Transverse colon (tissue), 4 donors: Measurements from ENCODE around the gene FSTL3. TPM values are rescaled to one million over a fixed set of nuclear protein-coding genes. Genes with fewer than 3 reads are reported as not detected.
"Not testable (repeated sequence)": the region's sequence is repeated elsewhere in the genome, so short reads cannot be mapped to it uniquely, and the experiment has no call there.

Source experiments
- DNase-seq: peaks from one replicate; pipeline ENCODE4 v3.0.0-alpha.2; 2019
- H3K27ac ChIP-seq, 4 donors: fragments of 200-600 bp; sonication (generic); 2 replicates each; pipeline ENCODE4 v1.5.1; 2016 to 2018; ENCODE audit warnings: inconsistent platforms in 4 of 4
- H3K27me3 ChIP-seq: fragments of 200-600 bp; sonication (generic); 2 replicates; pipeline ENCODE4 v1.5.1; 2017; ENCODE audit warnings: inconsistent platforms
- H3K36me3 ChIP-seq, 4 donors: fragments of 200-600 bp; sonication (generic); 2 replicates each; pipeline ENCODE4 v1.5.1; 2017 to 2019; ENCODE audit warnings: inconsistent platforms in 4 of 4
- H3K4me1 ChIP-seq, 4 donors: fragments of 200-600 bp; sonication (generic); 2 replicates each; pipeline ENCODE4 v1.5.1; 2017 to 2020; ENCODE audit warnings: inconsistent platforms in 4 of 4
- H3K4me3 ChIP-seq, 4 donors: fragments of 200-600 bp; sonication (generic); 1 replicate in 1 of 4; 2 replicates in 3 of 4; pipeline versions ENCODE4 v1.5.1 to v1.6.1; 2017 to 2019; ENCODE audit warnings: inconsistent platforms in 4 of 4
- H3K9me3 ChIP-seq, 2 donors: fragments of 200-600 bp; sonication (generic); 2 replicates each; pipeline ENCODE4 v1.5.1; 2017 to 2019; ENCODE audit warnings: inconsistent platforms in 2 of 2
- EP300 ChIP-seq: sonication (generic); formaldehyde crosslinking; IDR thresholded peaks from one replicate; pipeline ENCODE4 v1.6.1; 2017; ENCODE audit warnings: antibody characterized with exemption, low read depth
- POLR2A ChIP-seq: fragments of 450-650 bp; IDR thresholded peaks from one replicate; pipeline ENCODE4 v1.6.1; 2016; ENCODE audit warnings: antibody characterized with exemption, mild to moderate bottlenecking, moderate library complexity
- POLR2AphosphoS5 ChIP-seq, 3 donors: sonication (generic); formaldehyde crosslinking; IDR thresholded peaks; one replicate each; pipeline ENCODE4 v1.6.1; 2016; ENCODE audit warnings: antibody characterized with exemption in 3 of 3
- WGBS, 2 donors: methylation state at CpG; one replicate each; pipeline ENCODE4 v1.1.5; 2018; ENCODE audit warnings: low coverage in 1 of 2; 5-methylcytosine and 5-hydroxymethylcytosine counted together
- in situ Hi-C, 4 donors: fragments of 200-750 bp; cut with MboI; loops; one replicate each; pipeline versions ENCODE4 v1.15.0 to v1.15.1; 2017; ENCODE audit warnings: low sequenced_read_pairs in 3 of 4, low pct_ligation_motif_present in 1 of 4, low pct_unique_long_range_greater_than_20kb in 1 of 4
- intact Hi-C: fragments of 100-400 bp; cut with DNase I; formaldehyde crosslinking; loops from one replicate; pipeline ENCODE4 v1.15.1; 2023; ENCODE audit warnings: low total_unique reads
- total RNA-seq, 4 donors: library from RNA; depleted of rRNA; stranded (reverse); fragments of >200 nt; gene quantifications; one replicate each; pipeline ENCODE4 v1.1.0, GENCODE V29; 2016
- TF ChIP-seq, protein P1 (sequence below), 5 experiments: fragments of 200-600 bp in 3 of 5; fragments of 450-650 bp in 2 of 5; sonication (generic) in 3 of 5; IDR thresholded peaks; 1 replicate in 2 of 5; 2 replicates in 3 of 5; pipeline ENCODE4 v1.5.1; 2016 to 2017; ENCODE audit warnings: antibody characterized with exemption in 5 of 5, inconsistent platforms in 3 of 5, mild to moderate bottlenecking in 2 of 5, moderate library complexity in 1 of 5

Gene FSTL3
- total RNA-seq, 4 donors from 2014 or later, result 14.1 to 37.9 (median 31.2) TPM

DNA sequence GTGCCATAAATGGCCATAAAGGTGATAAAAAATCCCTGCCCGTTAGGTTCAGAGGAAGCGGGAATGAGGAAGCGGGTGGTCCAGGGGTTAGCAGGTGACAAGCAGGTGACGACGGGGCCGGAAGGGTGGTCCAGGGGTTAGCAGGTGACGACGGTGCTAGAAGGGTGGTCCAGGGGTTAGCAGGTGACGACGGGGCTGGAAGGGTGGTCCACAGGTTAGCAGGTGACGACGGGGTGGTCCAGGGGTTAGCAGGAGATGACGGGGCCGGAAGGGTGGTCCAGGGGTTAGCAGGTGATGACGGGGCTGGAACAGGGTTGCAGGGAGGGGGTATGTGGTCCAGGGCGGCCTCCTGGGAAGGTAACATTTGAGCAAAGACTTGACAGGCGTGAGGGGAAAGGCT is 12.8 kb downstream of the FSTL3 start:
- DNase-seq, result no peak
- no peak for TF ChIP-seq EP300
- no peak for TF ChIP-seq POLR2A
- TF ChIP-seq, protein P1, sequence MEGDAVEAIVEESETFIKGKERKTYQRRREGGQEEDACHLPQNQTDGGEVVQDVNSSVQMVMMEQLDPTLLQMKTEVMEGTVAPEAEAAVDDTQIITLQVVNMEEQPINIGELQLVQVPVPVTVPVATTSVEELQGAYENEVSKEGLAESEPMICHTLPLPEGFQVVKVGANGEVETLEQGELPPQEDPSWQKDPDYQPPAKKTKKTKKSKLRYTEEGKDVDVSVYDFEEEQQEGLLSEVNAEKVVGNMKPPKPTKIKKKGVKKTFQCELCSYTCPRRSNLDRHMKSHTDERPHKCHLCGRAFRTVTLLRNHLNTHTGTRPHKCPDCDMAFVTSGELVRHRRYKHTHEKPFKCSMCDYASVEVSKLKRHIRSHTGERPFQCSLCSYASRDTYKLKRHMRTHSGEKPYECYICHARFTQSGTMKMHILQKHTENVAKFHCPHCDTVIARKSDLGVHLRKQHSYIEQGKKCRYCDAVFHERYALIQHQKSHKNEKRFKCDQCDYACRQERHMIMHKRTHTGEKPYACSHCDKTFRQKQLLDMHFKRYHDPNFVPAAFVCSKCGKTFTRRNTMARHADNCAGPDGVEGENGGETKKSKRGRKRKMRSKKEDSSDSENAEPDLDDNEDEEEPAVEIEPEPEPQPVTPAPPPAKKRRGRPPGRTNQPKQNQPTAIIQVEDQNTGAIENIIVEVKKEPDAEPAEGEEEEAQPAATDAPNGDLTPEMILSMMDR (IDR thresholded peaks at IDR 0.05), result no peak
- no peak for TF ChIP-seq POLR2AphosphoS5 (IDR thresholded peaks at IDR 0.05)
- no peaks in the 10 kb centered on the region for H3K9me3 ChIP-seq
- no peak overlapping the region for H3K4me3 ChIP-seq
- no peak overlapping the region for H3K27ac ChIP-seq
- intact Hi-C loops, result no loop called here
- no peaks in the 10 kb centered on the region for H3K36me3 ChIP-seq
- WGBS, 2 donors, result 66 to 68% methylated on average over 9 to 17 of the region's 17 CpGs
- in situ Hi-C loops, result no loop called here
- H3K27me3 ChIP-seq, result no peaks in the 10 kb centered on the region
- H3K4me1 ChIP-seq, result no peaks in the 10 kb centered on the region

- WGBS, 2 donors, result 71 to 76% methylated on average over 5 to 18 of the region's 18 CpGs
- H3K36me3 ChIP-seq, result no peaks in the 10 kb centered on the region
- in situ Hi-C loops, result no loop called here
- no peaks in the 10 kb centered on the region for H3K4me1 ChIP-seq
- no peak overlapping the region for H3K27ac ChIP-seq
- no peak for DNase-seq
- H3K9me3 ChIP-seq, result no peaks in the 10 kb centered on the region
- intact Hi-C loops, result no loop called here
- H3K4me3 ChIP-seq, result no peak overlapping the region
- no peak for TF ChIP-seq EP300
- TF ChIP-seq POLR2A, result no peak
- no peak for TF ChIP-seq POLR2AphosphoS5 (IDR thresholded peaks at IDR 0.05)
- TF ChIP-seq, protein P1 (IDR thresholded peaks at IDR 0.05), result no peak
- peaks cover 8% of the 10 kb centered on the region for H3K27me3 ChIP-seq
Measured at GRCh38 chr19:690203-690602, 14.0 kb downstream of the FSTL3 start.

GRCh38 chr19:694481-695351 is 18.5 kb downstream of the FSTL3 start:
- H3K9me3 ChIP-seq, result no peaks in the 10 kb centered on the region
- no peak for DNase-seq
- H3K4me1 ChIP-seq, result no peaks in the 10 kb centered on the region
- H3K27ac ChIP-seq, result no peak overlapping the region
- TF ChIP-seq POLR2A (no peak), POLR2AphosphoS5 (IDR thresholded peaks at IDR 0.05) (no peak), EP300 (no peak)
- TF ChIP-seq, protein P1 (IDR thresholded peaks at IDR 0.05), result no peak
- in situ Hi-C loops (no loop called here), intact Hi-C loops (no loop called here)
- WGBS, 2 donors, result 42 to 64% methylated on average over 7 to 40 of the region's 41 CpGs
- no peak overlapping the region for H3K4me3 ChIP-seq
- no peaks in the 10 kb centered on the region for H3K36me3 ChIP-seq
- H3K27me3 ChIP-seq, result peaks cover 23% of the 10 kb centered on the region

DNA sequence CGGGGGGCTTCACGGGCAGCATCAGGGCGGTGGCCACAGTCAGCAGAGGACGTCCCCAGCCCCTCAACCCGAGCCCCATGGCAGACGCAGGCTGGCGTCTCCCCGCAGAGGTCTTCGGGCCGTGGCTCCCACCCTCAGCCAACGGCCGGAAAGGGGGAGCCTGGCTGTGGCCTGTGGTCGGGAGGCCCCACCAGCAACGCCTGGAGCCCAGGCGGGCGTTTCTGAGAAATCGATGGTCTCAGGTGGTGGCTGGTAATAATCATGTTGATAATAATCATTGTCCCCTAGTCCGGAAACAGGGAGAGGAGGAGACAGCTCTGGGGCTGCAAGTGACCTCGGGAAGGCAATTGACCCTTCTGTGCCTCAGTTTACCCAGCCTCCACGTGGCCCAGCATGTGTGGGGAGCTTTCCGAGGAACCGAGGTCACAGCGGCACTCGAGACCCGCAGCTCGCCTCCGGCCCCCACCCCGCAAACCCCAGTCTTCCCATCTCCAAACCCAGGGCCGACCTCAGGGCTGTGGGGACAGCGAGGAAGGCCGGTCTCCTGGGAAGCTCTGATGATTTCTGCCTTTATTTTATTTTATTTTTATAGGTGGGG is 19.3 kb downstream of the FSTL3 start, which contains the start of gene PRSS57:
TSS of gene PRSS57 (minus strand) at position 101 of the 598 bp plus-strand sequence. CDS start at position 79, 22 bp downstream.
- no peak within 1 kb of the TSS for H3K27ac ChIP-seq
- intact Hi-C loops (no loop called here), in situ Hi-C loops (no loop called here)
- DNase-seq, result no peak
- TF ChIP-seq, protein P1 (IDR thresholded peaks at IDR 0.05), result no peak
- TF ChIP-seq POLR2A (no peak), EP300 (no peak), POLR2AphosphoS5 (IDR thresholded peaks at IDR 0.05) (no peak)
- no peak within 1 kb of the TSS for H3K4me3 ChIP-seq
- WGBS, 2 donors, result 51 to 61% methylated on average over 7 to 31 of the region's 31 CpGs
- no peaks in the 10 kb centered on the region for H3K9me3 ChIP-seq
- no peaks in the 10 kb centered on the region for H3K4me1 ChIP-seq
- peaks cover 23% of the 10 kb centered on the region for H3K27me3 ChIP-seq
- no peaks in the 10 kb centered on the region for H3K36me3 ChIP-seq

DNA sequence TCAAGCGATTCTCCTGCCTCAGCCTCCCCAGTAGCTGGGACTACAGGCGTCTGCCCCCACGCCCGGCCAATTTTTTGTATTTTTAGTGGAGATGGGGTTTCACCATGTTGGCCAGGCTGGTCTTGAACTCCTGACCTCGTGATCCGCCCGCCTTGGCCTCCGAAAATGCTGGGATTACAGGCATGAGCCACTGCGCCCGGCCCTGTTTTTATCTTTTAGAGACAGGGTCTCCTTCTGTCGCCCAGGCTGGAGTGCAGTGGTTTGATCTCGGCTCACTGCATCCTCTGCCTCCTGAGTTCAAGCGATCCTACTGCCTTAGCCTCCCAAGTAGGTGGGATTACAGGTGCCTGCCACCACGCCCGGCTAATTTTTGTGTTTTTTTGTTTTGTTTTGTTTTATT is 22.3 kb downstream of the FSTL3 start:
- H3K9me3 ChIP-seq, in situ Hi-C loops: not testable (repeated sequence)
- H3K27me3 ChIP-seq, result peaks cover 35% of the 10 kb centered on the region

DNA sequence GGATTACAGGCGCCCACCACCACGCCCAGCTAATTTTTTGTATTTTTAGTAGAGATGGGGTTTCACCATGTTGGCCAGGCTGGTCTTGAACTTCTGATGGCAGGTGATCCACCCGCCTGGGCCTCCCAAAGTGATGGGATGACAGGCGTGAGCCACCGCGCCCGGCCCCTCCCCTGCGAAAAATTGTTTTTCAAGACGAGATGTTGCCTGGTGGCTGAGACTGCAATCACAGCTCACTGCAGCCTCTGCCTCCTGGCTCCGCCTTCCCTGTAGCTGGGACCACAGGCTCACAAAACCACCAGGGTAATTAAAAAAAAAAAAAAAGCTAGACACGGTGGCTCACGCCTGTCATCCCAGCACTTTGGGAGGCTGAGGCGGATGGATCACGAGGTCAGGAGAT is 23.7 kb downstream of the FSTL3 start:
- H3K4me3 ChIP-seq, in situ Hi-C loops, DNase-seq, intact Hi-C loops, H3K4me1 ChIP-seq, H3K9me3 ChIP-seq, H3K27ac ChIP-seq, H3K36me3 ChIP-seq: not testable (repeated sequence)
- 62 to 94% methylated on average over 2 to 14 of the region's 14 CpGs for WGBS, 2 donors
- peaks cover 42% of the 10 kb centered on the region for H3K27me3 ChIP-seq

More for the DNA sequence above, 22.3 kb downstream of the FSTL3 start:
- H3K4me3 ChIP-seq, H3K4me1 ChIP-seq, DNase-seq, H3K27ac ChIP-seq, H3K36me3 ChIP-seq, intact Hi-C loops: not testable (repeated sequence)
- WGBS, 2 donors, result 88% methylated on average over 15 of the region's 15 CpGs; no CpG with 5 or more reads in 1 of the 2 donors
